NOMO-1 (cell line): ENCODE data around the gene KRT28.
"Not testable (repeated sequence)": the region's sequence is repeated elsewhere in the genome, so short reads cannot be mapped to it uniquely, and the experiment has no call there.

Experiments used
- DNase-seq, 2 experiments: peaks; one replicate each; lab custom pipeline; 2025; ENCODE audit not compliant: unreplicated experiment in 2 of 2; lab: John Stamatoyannopoulos, UW

The KRT28 gene

DNA sequence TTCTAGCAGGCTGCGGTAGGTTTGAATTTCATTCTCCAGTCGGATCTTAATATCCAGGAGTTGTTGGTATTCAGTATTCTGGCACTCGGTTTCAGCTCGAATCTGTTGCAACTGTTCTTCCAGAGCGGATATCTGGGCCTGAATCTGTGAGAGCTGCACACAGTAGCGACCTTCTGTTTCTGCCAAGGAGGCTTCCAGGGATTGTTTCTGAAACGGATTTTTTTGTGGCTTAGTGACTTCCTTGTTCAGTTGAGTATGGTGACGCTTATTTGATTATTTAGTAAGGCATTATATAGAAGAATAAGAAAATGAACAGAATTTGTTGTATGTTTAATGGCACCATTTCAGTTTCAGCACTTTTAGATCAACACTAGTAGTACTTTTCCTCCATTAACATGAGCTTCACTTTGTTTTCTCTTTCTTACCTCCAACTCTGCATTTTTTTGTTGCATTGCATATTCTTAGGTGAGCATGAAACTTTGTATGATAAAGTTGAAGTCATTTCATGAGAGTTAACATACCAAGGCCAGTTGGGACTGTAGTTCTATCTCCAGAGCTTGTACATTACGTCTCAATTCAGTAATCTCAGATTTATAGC lies 19.9 kb upstream of the KRT28 start:
- no peak for DNase-seq

DNA sequence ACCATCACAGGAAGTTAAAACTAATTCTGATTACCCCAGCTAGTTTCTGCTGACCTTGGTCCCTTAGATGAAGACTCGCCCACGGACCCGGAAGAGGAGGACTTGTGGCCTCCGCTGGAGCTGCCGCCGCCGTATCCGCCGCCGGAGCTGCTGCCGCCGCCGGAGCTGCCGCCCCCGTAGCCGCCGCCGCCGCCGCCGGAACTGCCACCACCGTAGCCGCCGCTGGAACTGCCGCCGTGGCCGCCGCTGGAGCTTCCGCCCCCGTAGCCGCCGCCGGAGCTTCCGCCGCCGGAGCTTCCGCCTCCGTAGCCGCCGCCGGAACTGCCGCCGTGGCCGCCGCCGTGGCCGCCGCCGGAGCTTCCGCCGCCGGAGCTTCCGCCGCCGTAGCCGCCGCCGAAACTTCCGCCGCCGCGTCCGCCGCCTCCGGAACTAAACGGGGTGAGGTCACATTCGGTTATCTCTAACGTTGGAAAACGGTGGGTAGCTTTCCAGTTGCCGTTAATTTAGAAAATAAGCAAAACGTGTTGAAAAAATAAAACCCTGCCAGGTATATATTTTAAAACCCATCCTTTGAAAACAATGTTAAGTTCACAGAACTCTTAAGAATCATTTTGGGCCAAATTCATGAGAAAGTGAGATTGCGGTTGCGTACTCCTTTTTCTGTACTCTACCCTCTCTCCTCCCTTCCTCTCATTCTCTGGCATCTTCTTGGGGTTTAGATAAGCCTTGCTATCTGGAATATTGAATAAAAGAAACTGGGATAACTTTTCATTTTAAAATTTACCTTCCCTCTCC lies 19.2 kb upstream of the KRT28 start:
- peak; percentile 74 to 86 for DNase-seq

DNA sequence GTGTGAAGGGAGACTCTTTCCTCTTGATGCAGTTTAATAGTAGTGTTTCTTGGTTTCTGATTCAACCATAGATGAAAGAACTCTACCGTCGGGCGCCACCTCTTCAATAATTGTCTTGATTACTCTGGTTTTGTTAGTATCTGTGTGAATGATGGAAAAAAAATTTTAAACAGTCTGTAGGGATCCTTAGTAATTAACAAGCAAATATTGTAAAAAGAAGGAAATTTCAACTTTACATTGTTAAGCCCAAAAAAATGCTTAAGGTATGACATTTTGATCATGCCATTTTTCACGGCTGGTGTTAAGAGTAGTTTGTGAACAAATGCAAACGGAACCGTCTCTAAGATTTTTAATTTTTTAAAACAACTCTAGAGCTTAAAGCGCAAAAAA lies 18.6 kb upstream of the KRT28 start:
- no peak for DNase-seq

DNA sequence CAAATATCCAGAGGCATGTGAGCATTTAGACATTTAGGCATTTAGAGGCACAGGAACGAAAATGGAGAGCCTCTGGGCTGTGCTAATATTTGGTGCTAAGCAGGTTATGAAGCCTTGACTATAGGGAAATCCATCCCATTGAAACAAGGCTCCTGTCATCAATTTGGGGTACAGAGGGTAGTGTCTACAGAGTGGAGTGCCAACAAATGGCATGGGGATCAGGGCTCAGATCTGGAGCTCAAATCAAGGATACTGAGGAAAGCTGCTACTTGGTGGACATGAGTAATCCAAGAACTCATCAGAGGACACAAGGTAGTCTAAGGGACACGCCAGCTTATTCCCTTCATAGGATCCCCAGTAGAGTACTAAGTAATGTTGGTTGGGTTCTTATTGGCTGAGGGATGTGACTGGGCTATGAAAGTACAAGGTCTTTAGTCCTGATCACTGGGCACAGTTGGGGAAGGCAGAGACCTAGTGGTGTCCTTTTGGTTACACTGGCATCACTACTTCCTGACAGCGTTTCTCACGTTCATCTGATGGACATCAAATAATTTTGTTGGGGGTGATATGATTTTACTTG lies 17.4 kb upstream of the KRT28 start:
- no peak for DNase-seq

DNA sequence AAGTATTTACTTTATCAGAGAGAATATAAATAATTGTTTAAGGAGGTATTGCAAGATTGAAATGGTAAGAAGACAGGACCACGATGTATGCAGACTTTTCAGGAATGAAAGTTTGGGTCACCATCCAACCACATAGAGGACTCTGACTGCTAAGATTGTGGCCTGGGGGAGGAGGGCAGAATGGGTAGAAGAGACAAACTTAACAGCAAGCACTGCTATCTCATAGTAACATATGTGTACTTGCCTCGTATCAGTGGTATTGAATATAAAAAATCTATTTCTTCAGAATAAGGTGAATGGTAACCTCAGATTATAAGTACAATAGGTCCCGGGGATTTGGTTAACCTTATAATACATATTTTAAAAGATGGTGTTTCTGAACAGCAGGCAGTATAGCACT lies 16.8 kb upstream of the KRT28 start:
- no peak for DNase-seq

DNA sequence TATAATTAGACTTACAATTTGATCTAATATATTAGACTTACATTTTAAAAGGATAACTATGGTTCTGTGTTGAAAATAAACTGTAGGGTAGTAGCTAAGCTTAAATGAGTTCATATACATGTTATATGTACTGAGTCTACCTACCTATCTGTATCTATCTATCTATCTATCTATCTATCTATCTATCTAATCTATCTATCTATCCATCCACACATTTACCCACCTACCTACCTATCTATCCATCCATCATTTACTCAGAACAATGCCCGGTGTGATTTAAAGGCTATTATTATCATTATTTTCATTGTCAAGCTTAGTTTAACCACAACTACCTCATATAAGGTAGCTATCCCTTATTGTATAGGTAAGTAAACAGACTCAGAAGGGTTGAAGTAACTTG lies 15.6 kb upstream of the KRT28 start:
- DNase-seq = no peak

DNA sequence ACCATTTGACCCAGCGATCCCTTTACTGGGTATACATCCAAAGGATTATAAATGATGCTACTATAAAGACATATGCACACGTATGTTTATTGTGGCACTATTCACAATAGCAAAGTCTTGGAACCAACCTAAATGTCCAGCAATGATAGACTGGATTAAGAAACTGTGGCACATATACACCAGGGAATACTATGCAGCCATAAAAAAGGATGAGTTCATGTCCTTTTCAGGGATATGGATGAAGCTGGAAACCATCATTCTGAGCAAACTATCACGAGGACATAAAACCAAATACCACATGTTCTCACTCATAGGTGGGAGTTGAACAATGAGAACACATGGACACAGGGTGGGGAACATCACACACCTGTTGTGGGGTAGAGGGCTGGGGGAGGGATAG lies 14.9 kb upstream of the KRT28 start:
- DNase-seq = not testable (repeated sequence)

DNA sequence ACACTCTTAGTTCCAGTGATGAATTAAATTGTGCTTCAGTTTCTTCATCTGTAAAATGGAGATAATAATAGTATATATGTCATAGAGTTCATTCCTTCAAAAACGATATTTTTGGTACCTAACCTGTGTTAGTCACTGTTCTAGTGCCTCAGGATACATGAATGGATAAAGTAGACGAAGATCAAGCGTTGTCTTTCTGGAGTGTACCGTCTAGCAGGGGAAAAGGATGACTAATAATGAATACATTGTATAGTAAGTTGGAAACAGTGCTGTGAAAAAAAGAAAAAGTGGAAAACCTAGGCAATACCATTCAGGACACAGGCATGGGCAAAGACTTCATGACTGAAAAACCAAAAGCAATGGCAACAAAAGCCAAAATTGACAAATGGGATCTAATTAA lies 14.0 kb upstream of the KRT28 start:
- DNase-seq = no peak

DNA sequence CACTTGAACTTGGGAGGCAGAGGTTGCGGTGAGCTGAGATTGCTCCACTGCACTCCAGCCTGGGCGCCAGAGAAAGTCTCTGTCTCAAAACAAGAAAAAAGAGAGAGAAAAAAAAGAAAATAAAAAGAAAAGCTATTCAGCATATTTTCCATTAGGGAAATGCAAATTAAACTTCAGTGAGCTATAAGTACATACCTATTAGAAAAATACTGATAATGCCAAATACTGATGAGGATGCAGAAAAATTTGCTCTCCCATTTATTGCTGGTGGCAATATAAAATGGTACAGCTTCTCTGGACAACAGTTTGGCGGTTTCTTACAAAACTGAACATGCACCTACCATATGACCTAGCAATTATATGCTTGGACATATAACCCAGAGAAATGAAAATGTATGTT lies 12.9 kb upstream of the KRT28 start:
- no peak for DNase-seq

DNA sequence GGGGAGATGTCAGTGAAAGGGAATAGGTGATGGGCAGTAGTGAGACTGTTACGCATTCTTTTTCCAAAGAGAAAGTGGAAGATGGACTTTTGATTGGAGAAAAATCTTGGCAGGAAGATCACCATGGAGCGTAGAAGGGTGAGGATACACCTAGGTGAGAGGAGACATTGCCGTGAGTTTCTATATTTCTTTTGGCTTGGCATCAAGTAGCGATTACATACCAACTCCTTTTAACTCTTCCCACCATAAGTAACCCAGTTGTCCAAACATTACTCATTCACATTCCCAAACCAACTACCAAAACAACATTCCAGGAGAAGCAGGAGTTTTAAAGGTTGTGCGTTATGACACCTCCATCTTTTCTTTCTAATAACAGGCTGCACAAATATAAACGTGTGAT lies 10.7 kb upstream of the KRT28 start:
- DNase-seq = no peak

DNA sequence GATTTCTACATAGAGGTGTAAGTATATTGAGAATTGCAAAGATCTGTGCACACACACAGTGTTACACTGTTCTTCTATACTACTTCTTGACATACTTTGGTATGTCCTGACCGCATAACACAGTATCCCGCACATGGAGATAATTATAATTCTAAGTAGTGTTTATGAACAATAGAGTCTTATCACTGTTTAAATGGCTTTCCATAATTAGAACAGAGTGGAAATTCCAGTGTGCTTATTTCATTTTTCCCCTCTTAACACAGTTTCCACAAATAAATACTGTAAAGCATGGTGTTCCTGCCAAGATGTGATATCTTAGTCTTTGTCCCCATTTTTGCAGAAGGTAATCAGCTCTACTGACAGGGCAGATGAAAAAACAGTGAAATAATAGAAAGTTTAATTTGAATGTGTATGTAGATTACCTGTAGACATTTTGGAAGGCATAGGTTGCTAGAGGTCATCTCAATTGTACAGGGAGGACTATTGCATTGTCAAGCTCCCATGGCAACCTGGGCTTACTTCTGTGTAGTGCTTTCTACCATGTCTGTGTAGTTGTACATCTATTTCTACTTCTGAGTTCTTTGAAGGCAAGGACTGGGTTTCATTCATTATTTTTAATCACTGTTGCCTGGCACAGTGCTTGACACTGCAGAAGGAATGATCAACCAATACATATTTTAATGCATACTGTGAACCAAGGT lies 10.1 kb upstream of the KRT28 start:
- DNase-seq = no peak

DNA sequence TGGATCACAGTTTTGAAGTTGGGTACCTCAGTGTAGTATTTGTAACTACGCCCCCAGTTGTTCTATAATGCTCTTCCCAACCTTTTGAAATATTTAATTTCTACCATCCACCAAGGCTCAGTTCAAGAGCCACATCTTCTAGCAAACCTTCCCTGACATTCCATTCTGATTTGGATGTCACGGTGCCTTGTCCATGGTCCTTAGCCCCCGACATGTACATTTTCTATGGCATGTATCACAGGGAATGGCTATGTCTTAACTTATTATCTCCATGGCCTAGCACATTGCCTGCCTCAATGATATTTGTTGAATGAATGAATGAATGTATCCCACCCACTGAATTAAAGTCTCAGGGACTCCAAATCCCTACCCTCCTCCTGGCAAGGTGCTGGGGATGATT lies 6.4 kb upstream of the KRT28 start:
- DNase-seq = no peak

DNA sequence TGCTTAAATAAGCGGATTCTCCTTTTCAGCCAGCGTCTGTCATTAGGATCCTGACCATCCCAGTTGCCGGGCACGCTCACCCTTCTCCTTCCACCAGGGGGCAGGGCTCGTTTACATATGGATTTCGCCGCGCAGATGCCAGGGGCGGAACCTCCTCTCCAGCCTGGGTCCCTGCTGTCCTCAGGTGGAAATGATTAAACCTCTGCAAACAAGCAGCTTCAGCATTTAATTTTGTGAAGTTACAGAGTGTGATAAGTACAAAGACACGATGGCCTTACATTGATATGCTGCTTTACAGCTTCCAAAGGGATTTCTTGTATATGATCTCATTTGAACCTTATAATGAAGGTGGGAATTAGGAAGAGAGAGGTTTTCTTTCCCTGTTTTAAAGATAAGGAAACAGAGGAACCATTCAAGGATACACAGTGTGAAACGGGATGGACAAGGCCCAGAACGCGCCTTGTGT lies 3.9 kb upstream of the KRT28 start:
- peak; percentile 54 to 74 for DNase-seq

DNA sequence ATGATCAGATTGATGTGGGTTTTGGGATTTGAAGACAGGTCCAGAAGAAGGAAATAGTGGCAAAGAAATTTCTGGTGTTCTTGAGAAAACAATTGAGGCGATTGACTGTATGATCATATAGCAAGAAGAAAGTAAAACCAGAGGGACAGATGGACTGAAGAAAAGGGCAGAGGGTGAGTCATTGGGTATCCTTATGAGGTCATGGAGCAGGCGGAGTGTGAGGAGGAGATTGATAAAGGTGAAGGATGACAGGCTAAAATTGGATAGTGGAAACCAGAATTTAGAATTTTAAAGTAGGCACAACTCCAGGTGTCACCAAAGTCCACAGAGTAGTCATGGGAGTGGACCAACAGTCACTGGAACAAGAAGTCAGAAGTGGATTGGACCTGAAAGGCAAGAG lies 1.4 kb upstream of the KRT28 start:
- DNase-seq = no peak

DNA sequence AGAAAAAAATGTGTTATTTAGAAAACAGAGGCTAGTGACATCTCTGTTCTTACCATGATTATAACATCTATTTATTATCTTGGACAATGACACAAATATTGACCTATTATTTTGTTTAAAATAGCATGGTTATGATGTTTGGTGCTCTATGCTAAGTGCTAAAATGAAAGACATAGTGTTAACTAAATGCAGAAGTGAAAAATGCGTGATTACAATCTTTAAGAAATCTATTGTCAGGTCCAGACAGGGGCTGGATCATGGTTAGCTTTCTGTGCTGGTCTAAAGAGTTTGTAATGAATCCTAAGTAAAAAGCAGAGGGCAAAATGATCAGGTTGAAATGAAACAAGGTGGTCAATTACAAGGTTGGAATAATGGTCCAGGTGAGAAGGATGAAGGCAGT lies 622 bp upstream of the KRT28 start:
- no peak for DNase-seq

DNA sequence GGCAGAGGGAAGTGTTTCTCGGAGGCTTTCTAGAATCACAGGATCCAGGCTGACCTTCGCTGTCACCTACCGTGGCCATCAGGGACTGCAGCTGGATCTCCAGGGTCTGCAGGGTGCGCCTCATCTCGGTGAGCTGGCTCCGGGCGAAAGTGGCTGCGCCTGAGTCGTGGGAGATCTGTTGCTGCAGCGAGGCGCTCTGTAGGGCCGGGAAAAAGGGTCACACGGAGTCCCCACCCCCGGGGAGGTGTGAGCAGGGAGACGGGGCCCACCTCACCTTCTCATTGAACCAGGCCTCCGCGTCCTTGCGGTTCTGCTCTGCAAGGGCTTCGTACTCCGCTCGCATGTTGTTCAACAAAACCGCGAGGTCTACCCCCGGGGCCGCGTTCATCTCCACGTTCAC lies 2.9 kb downstream of the KRT28 start:
- DNase-seq = no peak

DNA sequence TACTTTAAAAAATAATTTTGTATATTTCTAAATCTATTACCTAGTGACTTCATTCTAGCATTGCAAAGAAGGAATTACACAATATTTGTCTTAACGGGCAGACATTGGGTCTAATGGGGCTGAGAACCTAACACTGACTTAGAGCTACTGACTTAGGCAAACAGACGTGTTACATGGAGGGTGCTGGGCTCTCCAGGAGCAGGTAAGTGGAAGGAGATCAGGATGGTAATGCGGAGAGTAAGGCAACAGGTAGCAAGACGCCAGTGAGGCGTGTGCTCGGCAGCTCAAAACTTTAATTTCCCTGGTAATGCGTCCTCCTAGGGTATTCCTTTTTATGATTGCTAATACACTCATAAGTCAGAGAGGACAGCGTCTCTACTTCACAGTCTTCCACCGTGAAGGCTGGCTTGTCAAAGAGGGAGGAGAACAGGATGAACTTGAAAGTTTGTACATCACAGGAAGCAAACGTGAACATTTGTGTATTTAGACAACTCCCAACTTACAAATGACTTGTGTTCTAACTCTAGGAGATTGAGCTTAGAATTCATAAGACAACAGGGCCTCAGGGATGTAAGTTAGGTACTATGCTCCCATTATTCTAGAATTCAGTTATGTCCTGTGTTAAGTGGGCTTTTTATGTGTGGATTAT lies 4.6 kb downstream of the KRT28 start:
- peak in 1 of 2 experiments; percentile 7 for DNase-seq

DNA sequence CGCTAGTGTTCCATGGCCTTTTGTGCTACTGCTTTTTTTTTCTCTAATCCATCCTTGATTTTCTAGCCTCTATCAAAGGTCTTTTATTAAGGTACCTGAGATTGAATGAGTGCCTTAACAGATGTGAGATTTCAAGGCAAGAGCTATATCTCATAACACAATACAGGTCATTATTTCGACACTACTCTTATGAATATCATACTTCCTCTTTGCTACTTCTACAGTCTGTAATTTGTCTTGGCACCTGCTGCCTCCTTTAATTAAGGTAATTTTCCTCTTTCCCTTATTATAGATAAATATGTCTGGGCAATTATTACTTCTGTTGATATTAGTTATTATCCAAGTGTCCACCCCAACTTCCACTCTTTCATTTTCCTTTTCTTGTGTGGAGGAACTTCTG lies 5.3 kb downstream of the KRT28 start:
- peak; percentile 38 to 91 for DNase-seq

DNA sequence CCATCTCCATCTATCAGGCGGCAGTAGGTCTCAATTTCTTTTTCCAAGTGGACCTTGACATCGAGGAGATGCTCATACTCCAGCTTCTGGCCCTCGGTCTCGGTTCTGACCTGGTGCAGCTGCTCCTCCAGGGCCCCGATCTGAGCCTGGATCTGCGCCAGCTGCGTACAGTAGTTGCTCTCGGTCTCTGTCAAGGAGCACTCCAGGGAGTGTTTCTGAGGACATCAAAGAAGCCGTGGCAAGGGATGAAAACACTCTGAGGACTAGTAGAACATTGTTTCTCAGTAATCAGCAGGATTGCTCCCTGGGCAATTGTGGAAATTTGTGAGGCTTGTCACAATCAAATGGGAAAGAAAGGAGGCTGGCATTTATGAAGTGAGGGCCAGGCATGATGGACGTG lies 5.9 kb downstream of the KRT28 start:
- DNase-seq = no peak

DNA sequence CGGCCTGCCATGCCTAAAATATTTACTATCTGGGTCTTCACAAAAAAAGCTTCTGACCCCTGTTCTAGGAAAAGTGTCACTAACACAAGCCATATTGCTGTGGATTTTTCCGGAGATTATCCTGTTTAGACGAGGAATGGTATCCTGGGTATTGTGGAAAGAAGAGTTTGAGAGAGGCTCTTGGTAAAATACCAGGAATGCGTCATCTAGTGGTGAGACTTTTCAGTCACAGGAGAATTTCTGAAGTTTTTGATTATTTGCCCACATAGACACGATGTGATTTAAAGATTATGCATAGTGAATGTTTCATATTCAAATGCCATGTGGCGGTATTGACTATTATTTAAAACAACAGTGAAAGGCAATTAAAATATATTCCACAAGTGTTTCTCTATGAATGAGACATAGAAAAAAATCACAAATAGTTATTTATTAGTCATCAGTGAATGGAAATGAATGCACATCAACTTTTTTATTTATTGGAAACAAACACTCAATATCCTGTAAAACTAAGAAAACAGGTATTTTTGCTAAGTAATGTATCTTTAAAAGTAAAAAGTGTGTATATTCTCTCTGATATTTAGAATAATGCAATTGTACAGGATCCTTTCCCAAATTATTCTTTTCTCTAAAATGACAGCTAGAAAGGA lies 7.8 kb downstream of the KRT28 start:
- DNase-seq = no peak

DNA sequence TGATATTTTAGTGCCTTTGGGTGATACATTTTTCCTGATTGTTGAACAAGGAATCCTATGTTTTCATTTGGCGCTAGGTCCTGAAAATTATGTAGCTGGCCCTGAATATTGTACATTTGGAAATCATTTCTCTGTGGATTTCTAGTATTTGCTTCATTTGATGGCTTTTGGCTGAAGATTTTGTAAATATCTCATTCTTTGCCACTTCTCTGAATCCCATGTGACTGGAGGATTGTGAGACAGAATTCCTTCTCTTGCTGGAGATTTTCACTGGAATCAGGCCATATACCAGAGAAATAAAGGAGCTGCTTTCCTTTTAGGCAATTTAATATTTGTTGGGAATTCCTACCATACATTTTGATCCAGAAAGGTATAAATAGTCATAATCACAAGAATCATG lies 8.6 kb downstream of the KRT28 start:
- DNase-seq = no peak
